Measurements from ENCODE around the gene MTFMT. TPM values are rescaled to one million over a fixed set of nuclear protein-coding genes. Genes with fewer than 3 reads are reported as not detected.

MTFMT gene
- total and polyA plus RNA-seq, 2 of the 13 experiments (the other 11 are each of a cell fraction or from before 2014, with no cell fraction given) = 9.9 to 23.2 TPM

DNA sequence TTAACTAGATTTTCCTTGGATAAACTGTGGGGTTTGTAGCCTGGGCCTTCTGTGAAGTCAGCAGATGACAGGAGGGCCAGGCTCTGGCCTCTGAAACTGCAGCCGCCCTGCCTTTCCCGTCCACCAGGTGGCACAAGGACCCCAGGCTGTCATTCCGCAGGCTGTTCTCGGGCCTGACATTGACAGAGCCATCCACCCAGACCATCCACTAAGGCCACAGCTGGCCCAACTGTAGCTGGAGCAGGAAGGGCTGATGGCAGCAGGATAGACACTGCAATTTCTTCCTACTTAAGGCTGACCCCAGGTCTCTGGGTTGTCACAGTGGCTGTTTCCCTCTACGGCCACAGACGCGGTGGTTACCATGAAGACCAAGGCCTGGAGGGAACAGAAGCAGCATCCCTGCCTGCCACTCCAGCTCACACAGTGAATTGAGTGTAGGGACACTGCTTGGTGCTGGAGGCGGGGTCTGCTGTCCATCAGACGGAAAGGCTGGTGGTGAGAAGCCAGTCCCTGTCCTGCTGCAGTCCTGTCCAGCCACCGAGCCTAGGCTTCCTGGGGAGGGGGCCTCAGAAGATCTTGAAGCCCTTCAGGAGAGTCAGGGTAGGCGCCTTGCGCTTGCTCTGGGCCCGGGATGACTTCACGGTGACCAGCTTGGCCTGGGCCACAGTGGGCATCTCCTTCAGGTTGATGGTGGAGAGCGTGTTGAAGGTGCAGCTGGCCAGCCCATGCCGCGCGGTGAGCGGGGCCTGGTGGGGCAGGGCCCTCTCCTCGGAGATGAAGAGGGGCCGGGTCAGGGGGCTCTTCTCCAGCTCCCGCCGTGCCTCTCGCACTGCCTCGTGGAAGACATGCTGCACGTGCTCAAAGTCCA is 25.1 kb upstream of the MTFMT start (continued):
- TF ChIP-seq MED13 (CRISPR knock-in tag; IDR thresholded peaks at IDR 0.05) (no peak), HMG20B (CRISPR knock-in tag; conservative IDR thresholded peaks at IDR 0.05) (no peak), MIER3 (CRISPR knock-in tag; IDR thresholded peaks at IDR 0.05; ENCODE audit: borderline replicate concordance) (0 out of 2 replicates have a peak, but pooled peaks have one; percentile 62), MIER2 (CRISPR knock-in tag; IDR thresholded peaks at IDR 0.05) (0 out of 2 replicates have a peak, but pooled peaks have one; percentile 45), ETV5 (CRISPR knock-in tag; IDR thresholded peaks at IDR 0.05; ENCODE audit: borderline replicate concordance) (0 out of 2 replicates have a peak, but pooled peaks have one; percentile 19), KDM3A (CRISPR knock-in tag; IDR thresholded peaks at IDR 0.05; ENCODE audit: low read depth) (0 out of 2 replicates have a peak, but pooled peaks have one; percentile 52), AKAP8 (CRISPR knock-in tag; IDR thresholded peaks at IDR 0.05) (no peak), CBFB (CRISPR knock-in tag; IDR thresholded peaks at IDR 0.05) (no peak), ZNF44 (CRISPR knock-in tag; IDR thresholded peaks at IDR 0.05) (no peak), SALL2 (CRISPR knock-in tag; IDR thresholded peaks at IDR 0.05) (peak; percentile 34; the same call in 1 of the 2 replicates), ZBTB7A (CRISPR knock-in tag; IDR thresholded peaks at IDR 0.05) (no peak), EZH2 (conservative IDR thresholded peaks at IDR 0.05; ENCODE audit: low read depth, low read length) (no peak), ZFP36L2 (CRISPR knock-in tag; IDR thresholded peaks at IDR 0.05) (no peak), MTF1 (CRISPR knock-in tag; IDR thresholded peaks at IDR 0.05) (no peak), ZFAT (CRISPR knock-in tag; conservative IDR thresholded peaks at IDR 0.05) (no peak)
- TF ChIP-seq, protein P1, sequence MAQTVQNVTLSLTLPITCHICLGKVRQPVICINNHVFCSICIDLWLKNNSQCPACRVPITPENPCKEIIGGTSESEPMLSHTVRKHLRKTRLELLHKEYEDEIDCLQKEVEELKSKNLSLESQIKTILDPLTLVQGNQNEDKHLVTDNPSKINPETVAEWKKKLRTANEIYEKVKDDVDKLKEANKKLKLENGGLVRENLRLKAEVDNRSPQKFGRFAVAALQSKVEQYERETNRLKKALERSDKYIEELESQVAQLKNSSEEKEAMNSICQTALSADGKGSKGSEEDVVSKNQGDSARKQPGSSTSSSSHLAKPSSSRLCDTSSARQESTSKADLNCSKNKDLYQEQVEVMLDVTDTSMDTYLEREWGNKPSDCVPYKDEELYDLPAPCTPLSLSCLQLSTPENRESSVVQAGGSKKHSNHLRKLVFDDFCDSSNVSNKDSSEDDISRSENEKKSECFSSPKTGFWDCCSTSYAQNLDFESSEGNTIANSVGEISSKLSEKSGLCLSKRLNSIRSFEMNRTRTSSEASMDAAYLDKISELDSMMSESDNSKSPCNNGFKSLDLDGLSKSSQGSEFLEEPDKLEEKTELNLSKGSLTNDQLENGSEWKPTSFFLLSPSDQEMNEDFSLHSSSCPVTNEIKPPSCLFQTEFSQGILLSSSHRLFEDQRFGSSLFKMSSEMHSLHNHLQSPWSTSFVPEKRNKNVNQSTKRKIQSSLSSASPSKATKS (CRISPR knock-in tag; IDR thresholded peaks at IDR 0.05) = no peak
- TF ChIP-seq, protein P2, sequence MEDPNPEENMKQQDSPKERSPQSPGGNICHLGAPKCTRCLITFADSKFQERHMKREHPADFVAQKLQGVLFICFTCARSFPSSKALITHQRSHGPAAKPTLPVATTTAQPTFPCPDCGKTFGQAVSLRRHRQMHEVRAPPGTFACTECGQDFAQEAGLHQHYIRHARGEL (CRISPR knock-in tag; IDR thresholded peaks at IDR 0.05) = 0 out of 2 replicates have a peak, but pooled peaks have one; percentile 17
- TF ChIP-seq, protein P3, sequence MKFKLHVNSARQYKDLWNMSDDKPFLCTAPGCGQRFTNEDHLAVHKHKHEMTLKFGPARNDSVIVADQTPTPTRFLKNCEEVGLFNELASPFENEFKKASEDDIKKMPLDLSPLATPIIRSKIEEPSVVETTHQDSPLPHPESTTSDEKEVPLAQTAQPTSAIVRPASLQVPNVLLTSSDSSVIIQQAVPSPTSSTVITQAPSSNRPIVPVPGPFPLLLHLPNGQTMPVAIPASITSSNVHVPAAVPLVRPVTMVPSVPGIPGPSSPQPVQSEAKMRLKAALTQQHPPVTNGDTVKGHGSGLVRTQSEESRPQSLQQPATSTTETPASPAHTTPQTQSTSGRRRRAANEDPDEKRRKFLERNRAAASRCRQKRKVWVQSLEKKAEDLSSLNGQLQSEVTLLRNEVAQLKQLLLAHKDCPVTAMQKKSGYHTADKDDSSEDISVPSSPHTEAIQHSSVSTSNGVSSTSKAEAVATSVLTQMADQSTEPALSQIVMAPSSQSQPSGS (CRISPR knock-in tag; IDR thresholded peaks at IDR 0.05) = peak; percentile 73; the same call in 1 of the 2 replicates
- TF ChIP-seq, protein P4, sequence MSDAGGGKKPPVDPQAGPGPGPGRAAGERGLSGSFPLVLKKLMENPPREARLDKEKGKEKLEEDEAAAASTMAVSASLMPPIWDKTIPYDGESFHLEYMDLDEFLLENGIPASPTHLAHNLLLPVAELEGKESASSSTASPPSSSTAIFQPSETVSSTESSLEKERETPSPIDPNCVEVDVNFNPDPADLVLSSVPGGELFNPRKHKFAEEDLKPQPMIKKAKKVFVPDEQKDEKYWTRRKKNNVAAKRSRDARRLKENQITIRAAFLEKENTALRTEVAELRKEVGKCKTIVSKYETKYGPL (CRISPR knock-in tag; IDR thresholded peaks at IDR 0.05) = no peak
- TF ChIP-seq, protein P5, sequence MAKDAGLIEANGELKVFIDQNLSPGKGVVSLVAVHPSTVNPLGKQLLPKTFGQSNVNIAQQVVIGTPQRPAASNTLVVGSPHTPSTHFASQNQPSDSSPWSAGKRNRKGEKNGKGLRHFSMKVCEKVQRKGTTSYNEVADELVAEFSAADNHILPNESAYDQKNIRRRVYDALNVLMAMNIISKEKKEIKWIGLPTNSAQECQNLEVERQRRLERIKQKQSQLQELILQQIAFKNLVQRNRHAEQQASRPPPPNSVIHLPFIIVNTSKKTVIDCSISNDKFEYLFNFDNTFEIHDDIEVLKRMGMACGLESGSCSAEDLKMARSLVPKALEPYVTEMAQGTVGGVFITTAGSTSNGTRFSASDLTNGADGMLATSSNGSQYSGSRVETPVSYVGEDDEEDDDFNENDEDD (CRISPR knock-in tag; IDR thresholded peaks at IDR 0.05; ENCODE audit: borderline replicate concordance) = no peak
- TF ChIP-seq, protein P6, sequence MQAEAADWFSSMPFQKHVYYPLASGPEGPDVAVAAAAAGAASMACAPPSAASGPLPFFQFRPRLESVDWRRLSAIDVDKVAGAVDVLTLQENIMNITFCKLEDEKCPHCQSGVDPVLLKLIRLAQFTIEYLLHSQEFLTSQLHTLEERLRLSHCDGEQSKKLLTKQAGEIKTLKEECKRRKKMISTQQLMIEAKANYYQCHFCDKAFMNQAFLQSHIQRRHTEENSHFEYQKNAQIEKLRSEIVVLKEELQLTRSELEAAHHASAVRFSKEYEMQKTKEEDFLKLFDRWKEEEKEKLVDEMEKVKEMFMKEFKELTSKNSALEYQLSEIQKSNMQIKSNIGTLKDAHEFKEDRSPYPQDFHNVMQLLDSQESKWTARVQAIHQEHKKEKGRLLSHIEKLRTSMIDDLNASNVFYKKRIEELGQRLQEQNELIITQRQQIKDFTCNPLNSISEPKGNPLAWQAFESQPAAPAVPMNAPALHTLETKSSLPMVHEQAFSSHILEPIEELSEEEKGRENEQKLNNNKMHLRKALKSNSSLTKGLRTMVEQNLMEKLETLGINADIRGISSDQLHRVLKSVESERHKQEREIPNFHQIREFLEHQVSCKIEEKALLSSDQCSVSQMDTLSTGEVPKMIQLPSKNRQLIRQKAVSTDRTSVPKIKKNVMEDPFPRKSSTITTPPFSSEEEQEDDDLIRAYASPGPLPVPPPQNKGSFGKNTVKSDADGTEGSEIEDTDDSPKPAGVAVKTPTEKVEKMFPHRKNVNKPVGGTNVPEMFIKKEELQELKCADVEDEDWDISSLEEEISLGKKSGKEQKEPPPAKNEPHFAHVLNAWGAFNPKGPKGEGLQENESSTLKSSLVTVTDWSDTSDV (CRISPR knock-in tag; IDR thresholded peaks at IDR 0.05) = no peak
